Measurements from ENCODE around the gene ATP6V0E1. TPM values are rescaled to one million over a fixed set of nuclear protein-coding genes. Genes with fewer than 3 reads are reported as not detected.

Gene ATP6V0E1
- total RNA-seq, 2 donors from 2014 or later = 194 to 218 TPM

GRCh38 chr5:173053041-173053440, 69.5 kb downstream of the ATP6V0E1 start:
- H3K9ac ChIP-seq (ENCODE audit: low read depth in 2 of 2, low read length in 2 of 2) = no peak overlapping the region
- no peaks in the 10 kb centered on the region for H3K27me3 ChIP-seq
- no peak overlapping the region for H3K27ac ChIP-seq
- no peak overlapping the region for H3K4me3 ChIP-seq
- no peak for DNase-seq
- intact Hi-C loops (cut with DNase I) = no loop called here
- H3K4me1 ChIP-seq = peaks cover under 1% of the 10 kb centered on the region
- no peaks in the 10 kb centered on the region for H3K9me3 ChIP-seq
- no peak for TF ChIP-seq CTCF (IDR thresholded peaks at IDR 0.05)
- no peaks in the 10 kb centered on the region for H3K36me3 ChIP-seq

- peak; percentile 13 for DNase-seq
- H3K4me1 ChIP-seq = peaks cover 4% of the 10 kb centered on the region
- H3K9me3 ChIP-seq = no peaks in the 10 kb centered on the region
- H3K4me3 ChIP-seq = peak overlapping the region; percentile 100
- H3K36me3 ChIP-seq = no peaks in the 10 kb centered on the region
- TF ChIP-seq CTCF (IDR thresholded peaks at IDR 0.05) = no peak
- H3K27me3 ChIP-seq = no peaks in the 10 kb centered on the region
- intact Hi-C loops (cut with DNase I) = loop anchor here (5.0 kb wide), 1 partner anchor 73 kb away; the partner anchor contains the start of gene ATP6V0E1
- peak overlapping the region; percentile 47 to 54 for H3K9ac ChIP-seq (ENCODE audit: low read depth in 2 of 2, low read length in 2 of 2)
- peak overlapping the region; percentile 99 for H3K27ac ChIP-seq
These were observed 71.6 kb downstream of the ATP6V0E1 start for GRCh38 chr5:173055042-173055721.

GRCh38 chr5:173055722-173055982, 72.1 kb downstream of the ATP6V0E1 start:
- no peaks in the 10 kb centered on the region for H3K9me3 ChIP-seq
- peak overlapping the region; percentile 99 for H3K27ac ChIP-seq
- peaks cover 4% of the 10 kb centered on the region for H3K4me1 ChIP-seq
- intact Hi-C loops (cut with DNase I) = loop anchor here (5.0 kb wide), 1 partner anchor 73 kb away; the partner anchor contains the start of gene ATP6V0E1
- peak overlapping the region; percentile 100 for H3K4me3 ChIP-seq
- peak; percentile 23 for DNase-seq
- no peaks in the 10 kb centered on the region for H3K27me3 ChIP-seq
- no peaks in the 10 kb centered on the region for H3K36me3 ChIP-seq
- H3K9ac ChIP-seq (ENCODE audit: low read depth in 2 of 2, low read length in 2 of 2) = peak overlapping the region; percentile 47 to 54
- no peak for TF ChIP-seq CTCF (IDR thresholded peaks at IDR 0.05)

GRCh38 chr5:173055983-173056782, 72.6 kb downstream of the ATP6V0E1 start, which contains the start of gene CREBRF:
Gene CREBRF (plus strand): TSS chr5:173056352. CDS start chr5:173080776, 24,424 bp downstream.
- TF ChIP-seq CTCF (IDR thresholded peaks at IDR 0.05) = no peak
- Histone ChIP-seq H3K4me3 (peak within 1 kb of the TSS; percentile 100), H3K27me3 (no peaks in the 10 kb centered on the region), H3K36me3 (no peaks in the 10 kb centered on the region), H3K27ac (peak within 1 kb of the TSS; percentile 99), H3K9me3 (no peaks in the 10 kb centered on the region), H3K9ac (ENCODE audit: low read depth in 2 of 2, low read length in 2 of 2) (peak within 1 kb of the TSS; percentile 76 to 98), H3K4me1 (peaks cover 4% of the 10 kb centered on the region)
- peak; percentile 99 for DNase-seq
- intact Hi-C loops (cut with DNase I) = loop anchor here (5.0 kb wide), 1 partner anchor 74 kb away; the partner anchor contains the start of gene ATP6V0E1

- H3K27me3 ChIP-seq = no peaks in the 10 kb centered on the region
- intact Hi-C loops (cut with DNase I) = loop anchor here (5.0 kb wide), 1 partner anchor 74 kb away; the partner anchor contains the start of gene ATP6V0E1
- H3K4me1 ChIP-seq = peaks cover 4% of the 10 kb centered on the region
- H3K9me3 ChIP-seq = no peaks in the 10 kb centered on the region
- no peak for TF ChIP-seq CTCF (IDR thresholded peaks at IDR 0.05)
- H3K36me3 ChIP-seq = no peaks in the 10 kb centered on the region
- peak overlapping the region; percentile 100 for H3K4me3 ChIP-seq
- H3K9ac ChIP-seq (ENCODE audit: low read depth in 2 of 2, low read length in 2 of 2) = peak overlapping the region; percentile 75 to 98
- no peak for DNase-seq
- peak overlapping the region; percentile 99 for H3K27ac ChIP-seq
These were observed 73.2 kb downstream of the ATP6V0E1 start for GRCh38 chr5:173056783-173057061.
